T-helper 1 cell treated with Interleukin-12 subunit alpha and Interleukin-12 subunit beta and Interleukin-4 antibody, amounts not matched to agents 30 μg/mL and 1 μg/mL, for 36 hours (primary cell): Measurements from ENCODE around the gene BOK.
A peak's percentile ranks its signal among the peaks of the same experiment; 100 is the strongest.
"Not testable (repeated sequence)": the region's sequence is repeated elsewhere in the genome, so short reads cannot be mapped to it uniquely, and the experiment has no call there.

ENCODE experiments used
- H3K27ac Mint-ChIP-seq: one replicate; pipeline ENCODE4 v1.8.0; 2021; ENCODE audit warnings: mild to moderate bottlenecking, mixed read lengths
- H3K27me3 Mint-ChIP-seq: one replicate; pipeline ENCODE4 v1.8.0; 2021; ENCODE audit warnings: low read depth, mixed read lengths
- H3K36me3 Mint-ChIP-seq: one replicate; pipeline ENCODE4 v1.8.0; 2021; ENCODE audit warnings: low read depth, mixed read lengths
- H3K4me1 Mint-ChIP-seq: one replicate; pipeline ENCODE4 v1.8.0; 2021; ENCODE audit warnings: low read depth, mixed read lengths
- H3K4me3 Mint-ChIP-seq: one replicate; pipeline ENCODE4 v1.8.0; 2021; ENCODE audit warnings: mild to moderate bottlenecking, moderate library complexity, mixed read lengths
- H3K9me3 Mint-ChIP-seq: one replicate; pipeline ENCODE4 v1.8.0; 2021; ENCODE audit warnings: mixed read lengths

Gene BOK, protein sequence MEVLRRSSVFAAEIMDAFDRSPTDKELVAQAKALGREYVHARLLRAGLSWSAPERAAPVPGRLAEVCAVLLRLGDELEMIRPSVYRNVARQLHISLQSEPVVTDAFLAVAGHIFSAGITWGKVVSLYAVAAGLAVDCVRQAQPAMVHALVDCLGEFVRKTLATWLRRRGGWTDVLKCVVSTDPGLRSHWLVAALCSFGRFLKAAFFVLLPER

DNA sequence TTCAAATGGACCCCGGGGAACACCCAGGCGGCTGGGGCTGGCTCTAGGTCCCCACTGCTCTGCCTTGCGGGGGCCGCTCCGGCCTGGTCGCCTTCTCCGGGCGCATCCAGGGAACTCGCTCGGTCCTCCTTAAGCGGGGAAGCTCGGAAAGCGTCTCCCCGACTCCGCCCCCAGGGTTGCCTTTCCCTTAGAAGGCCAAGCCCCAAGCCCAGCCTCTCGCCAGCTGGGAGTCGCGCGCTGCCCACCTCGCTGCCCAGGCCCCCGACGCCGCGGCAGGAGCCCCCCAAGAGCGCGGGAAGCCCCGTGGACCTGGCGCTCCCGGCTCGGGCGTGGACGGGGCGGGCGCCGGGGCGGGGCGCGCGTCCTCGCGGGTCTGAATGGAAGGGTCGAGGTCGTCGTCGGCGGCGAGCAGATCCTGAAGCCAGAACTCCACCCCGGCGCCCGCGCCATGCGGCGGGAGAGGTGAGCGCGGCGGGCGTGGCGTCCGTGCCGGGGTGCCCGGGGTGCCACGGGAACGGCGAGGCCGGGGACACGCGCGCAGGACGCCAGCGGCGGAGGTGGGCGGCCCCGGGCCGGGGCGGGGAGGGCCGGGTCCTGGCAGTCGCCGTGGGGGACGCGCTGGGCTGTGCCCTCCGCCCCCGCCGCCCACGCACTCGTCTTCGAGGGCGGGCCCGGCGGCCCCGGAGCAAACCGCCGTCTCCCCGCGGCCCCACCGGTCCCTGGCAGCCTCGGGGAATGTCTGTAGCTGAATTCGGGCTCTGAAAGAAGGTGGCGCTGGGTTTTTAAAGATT lies at the start of gene BOK:
Gene BOK, plus strand, starts transcription at position 214 of the 791 bp plus-strand sequence. CDS start 739 bp downstream, outside the sequence.
- Mint-ChIP-seq H3K9me3 (no peaks in the 10 kb centered on the region), H3K4me3 (peak within 1 kb of the TSS; percentile 58), H3K36me3 (no peaks in the 10 kb centered on the region), H3K4me1 (peaks cover 9% of the 10 kb centered on the region), H3K27ac (no peak within 1 kb of the TSS), H3K27me3 (peaks cover 39% of the 10 kb centered on the region)

DNA sequence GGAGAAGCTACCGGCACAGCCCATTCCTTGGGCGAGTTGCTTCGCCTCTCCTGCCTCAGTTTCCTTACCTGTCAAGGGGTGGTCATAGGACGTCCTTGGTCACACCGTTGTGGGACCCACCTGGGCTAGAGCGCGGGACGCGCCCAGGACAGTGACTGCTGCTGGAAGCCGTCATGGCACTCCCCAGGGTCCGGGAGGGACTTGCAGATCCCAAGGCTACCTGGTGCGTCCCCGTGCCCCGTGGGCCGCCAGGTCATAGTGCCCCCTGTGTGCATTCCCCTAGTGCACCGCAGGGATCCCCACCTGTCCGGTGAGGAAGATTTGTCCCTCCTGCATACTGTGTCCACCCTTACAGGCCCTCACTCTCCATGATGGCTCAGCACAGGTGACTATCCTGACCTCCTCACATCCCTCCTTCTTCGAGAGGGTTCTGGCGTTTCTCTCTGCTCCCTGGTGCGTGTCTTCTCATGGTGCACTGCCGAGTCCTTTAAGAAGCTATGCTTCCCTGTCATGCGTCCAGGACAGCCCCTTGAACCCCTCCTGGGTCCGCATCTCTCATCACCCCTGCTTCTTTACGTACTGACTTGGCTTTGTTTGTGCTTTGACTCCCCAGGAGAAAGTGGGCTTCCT lies 49.3 kb upstream of the BOK start:
- Mint-ChIP-seq H3K9me3 (no peaks in the 10 kb centered on the region), H3K4me1 (peaks cover 10% of the 10 kb centered on the region), H3K4me3 (peak overlapping the region; percentile 80), H3K36me3 (no peaks in the 10 kb centered on the region), H3K27ac (peak overlapping the region; percentile 69), H3K27me3 (peaks cover 10% of the 10 kb centered on the region)

DNA sequence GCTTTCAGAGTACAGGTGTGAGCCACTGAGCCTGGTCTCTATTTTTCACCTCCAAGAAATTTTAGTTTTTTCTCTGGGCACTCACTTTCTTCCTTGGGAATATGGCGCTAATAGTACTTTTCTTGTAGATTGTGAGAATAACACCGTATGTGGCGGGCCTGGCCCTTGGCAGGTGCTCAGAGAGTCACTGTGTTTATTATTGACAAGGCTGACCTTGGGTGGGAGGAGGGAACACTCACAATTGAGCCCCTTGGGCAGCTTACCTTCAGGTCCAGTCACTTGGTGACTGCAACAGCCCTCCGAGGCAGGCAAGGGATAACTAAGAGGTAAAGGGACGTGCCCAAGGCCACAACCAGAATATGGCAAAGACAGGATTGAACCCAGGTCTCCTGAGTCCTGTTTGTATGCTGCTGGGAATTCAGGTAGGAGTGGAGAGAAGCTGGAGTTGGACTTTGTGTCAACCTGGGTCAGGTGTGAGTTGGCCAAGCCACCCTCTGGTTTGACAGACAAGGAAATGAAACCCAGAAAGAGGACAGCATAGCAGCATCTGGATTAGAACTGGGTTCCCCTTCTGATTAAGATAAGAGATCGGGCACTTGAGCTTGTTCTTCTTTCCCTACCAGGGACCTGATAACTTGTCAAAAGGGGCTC lies 47.3 kb upstream of the BOK start:
- no peak overlapping the region for H3K27ac Mint-ChIP-seq
- no peaks in the 10 kb centered on the region for H3K36me3 Mint-ChIP-seq
- H3K9me3 Mint-ChIP-seq: no peaks in the 10 kb centered on the region
- H3K4me1 Mint-ChIP-seq: peaks cover 27% of the 10 kb centered on the region
- peaks cover 10% of the 10 kb centered on the region for H3K27me3 Mint-ChIP-seq
- no peak overlapping the region for H3K4me3 Mint-ChIP-seq

DNA sequence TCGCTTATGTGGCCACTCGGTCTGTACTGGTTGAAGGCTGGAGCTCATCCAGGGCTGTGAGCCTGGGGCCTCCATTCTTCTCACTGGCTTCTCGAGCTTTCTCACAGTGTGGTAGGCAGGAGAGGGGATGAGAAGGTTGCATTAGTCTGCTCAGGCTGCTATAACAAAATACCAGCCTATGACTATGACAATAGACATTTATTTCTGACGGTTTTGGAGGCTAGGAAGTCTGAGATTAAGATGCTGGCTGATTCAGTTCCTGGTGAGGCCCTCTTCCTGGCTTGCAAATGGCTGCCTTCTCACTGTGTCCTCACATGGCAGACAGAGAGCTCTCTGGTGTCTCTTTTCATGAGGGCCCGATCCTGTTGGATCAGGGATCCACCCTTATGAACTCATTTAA lies 44.0 kb upstream of the BOK start:
- Mint-ChIP-seq H3K9me3 (peaks cover 7% of the 10 kb centered on the region), H3K27ac (no peak overlapping the region), H3K36me3 (peaks cover 2% of the 10 kb centered on the region), H3K27me3 (peaks cover 10% of the 10 kb centered on the region), H3K4me1 (peaks cover 27% of the 10 kb centered on the region), H3K4me3 (no peak overlapping the region)

DNA sequence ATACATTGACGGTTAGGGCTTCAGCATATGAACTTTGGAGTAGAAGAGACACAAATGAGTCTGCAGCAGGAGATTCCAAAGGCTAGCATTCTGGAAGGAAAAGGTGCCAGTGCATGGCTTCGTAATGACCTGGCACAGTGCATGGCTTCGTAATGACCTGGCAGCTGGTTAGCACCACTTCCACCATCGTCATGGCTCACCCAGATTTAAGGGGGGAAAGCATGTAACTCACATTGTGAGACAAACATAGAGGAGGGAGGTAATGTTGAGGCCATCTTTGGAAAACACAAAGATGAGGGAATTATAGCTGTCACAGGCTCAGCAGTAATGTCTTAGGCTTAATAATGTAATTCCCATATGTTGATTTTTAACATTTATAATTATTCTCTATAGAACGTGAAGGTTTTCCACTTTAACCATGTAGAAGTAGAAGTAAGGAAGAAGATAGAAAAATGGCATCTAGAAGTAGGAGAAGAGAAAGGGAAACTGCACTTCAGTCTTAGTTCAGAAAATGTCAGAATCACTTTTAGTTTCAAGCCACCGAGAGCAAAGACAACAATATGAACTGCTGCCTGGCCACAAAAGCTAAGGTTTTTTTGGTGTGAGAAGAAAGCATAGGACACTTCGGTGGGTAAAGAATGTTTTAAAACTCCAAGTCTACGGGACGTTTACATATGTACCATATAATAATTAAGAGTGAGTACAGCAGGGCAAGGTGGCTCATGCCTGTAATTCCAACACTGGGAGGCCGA lies 43.4 kb upstream of the BOK start:
- Mint-ChIP-seq H3K27ac (peak overlapping the region; percentile 73), H3K4me1 (peaks cover 26% of the 10 kb centered on the region), H3K36me3 (peaks cover 2% of the 10 kb centered on the region), H3K4me3 (no peak overlapping the region), H3K9me3 (peaks cover 7% of the 10 kb centered on the region), H3K27me3 (peaks cover 10% of the 10 kb centered on the region)

DNA sequence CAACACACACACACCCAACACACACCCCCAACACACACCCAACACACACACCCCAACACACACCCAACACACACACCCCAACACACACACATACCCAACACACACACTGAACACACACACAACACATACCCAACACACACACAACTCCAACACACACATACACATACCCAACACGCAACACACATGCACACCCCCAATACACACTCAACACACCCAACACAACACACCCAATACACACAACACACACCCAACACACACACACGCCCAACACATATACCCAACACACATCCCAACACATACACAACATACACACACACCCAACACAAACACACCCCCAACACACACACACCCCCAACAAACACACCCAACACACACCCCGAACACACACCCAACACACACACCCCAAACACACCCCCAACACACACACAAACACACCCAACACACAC lies 42.0 kb upstream of the BOK start:
- Mint-ChIP-seq H3K36me3 (peaks cover 2% of the 10 kb centered on the region), H3K4me3 (peak overlapping the region; percentile 26), H3K4me1 (peaks cover 26% of the 10 kb centered on the region), H3K9me3 (peaks cover 7% of the 10 kb centered on the region), H3K27ac (no peak overlapping the region), H3K27me3 (peaks cover 10% of the 10 kb centered on the region)

DNA sequence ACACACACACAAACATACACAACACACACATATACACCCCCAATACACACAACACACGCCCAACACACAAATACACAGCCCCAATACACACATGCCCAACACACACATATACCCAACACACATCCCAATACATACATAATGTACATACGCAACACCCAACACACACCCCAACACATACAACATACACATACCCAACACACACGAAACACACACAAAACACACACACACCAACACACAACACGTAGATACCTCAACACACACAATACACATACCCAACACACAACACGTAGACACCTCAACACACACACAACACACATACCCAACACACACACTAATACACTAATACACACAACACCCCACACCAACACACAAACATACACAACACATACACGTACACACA lies 41.2 kb upstream of the BOK start:
- H3K4me1 Mint-ChIP-seq: peaks cover 26% of the 10 kb centered on the region
- H3K27ac Mint-ChIP-seq: no peak overlapping the region
- H3K27me3 Mint-ChIP-seq: peaks cover 6% of the 10 kb centered on the region
- peaks cover 7% of the 10 kb centered on the region for H3K9me3 Mint-ChIP-seq
- peaks cover 2% of the 10 kb centered on the region for H3K36me3 Mint-ChIP-seq
- no peak overlapping the region for H3K4me3 Mint-ChIP-seq

DNA sequence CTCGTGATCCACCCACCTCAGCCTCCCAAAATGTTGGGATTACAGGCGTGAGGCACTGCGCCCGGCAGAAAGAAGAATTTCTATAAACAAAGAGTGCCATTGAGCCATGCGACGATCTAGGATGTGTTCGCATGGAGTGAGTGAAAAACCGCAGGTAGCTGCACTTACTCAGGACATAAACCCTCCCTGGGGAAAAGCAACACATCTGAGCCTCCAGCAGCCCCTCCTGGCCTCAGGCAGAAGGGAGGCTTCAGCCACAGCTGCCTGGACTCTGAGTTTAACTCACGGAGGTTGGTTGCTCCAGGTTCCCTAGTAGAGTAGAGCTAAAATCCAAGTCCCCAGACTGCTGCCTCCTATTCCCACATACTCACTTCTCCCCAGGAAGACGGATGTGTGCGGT lies 38.9 kb upstream of the BOK start:
- Mint-ChIP-seq H3K4me3 (no peak overlapping the region), H3K4me1 (peaks cover 25% of the 10 kb centered on the region), H3K9me3 (peaks cover 7% of the 10 kb centered on the region), H3K36me3 (peaks cover 2% of the 10 kb centered on the region), H3K27me3 (peaks cover 5% of the 10 kb centered on the region), H3K27ac (no peak overlapping the region)

DNA sequence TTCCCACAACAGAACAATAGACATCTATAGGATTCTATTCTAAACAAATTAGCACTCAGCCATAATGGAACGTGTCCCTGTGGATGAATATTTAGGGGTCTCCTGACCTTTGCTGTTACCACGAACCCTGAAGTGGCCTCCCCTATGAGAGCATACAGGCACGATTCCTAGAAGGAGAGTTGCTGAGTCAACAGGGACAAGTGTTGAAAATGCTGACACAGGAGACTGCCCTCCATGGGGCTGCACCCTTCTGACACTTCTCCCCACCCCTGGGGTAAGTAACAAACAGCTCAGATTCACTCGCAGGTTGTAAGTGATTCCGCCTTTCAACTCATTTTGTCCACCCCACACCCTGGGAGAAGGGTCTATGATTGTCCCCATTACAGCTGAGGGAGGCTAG lies 36.1 kb upstream of the BOK start:
- Mint-ChIP-seq H3K36me3 (no peaks in the 10 kb centered on the region), H3K27me3 (peaks cover 5% of the 10 kb centered on the region), H3K27ac (no peak overlapping the region), H3K9me3 (peaks cover 2% of the 10 kb centered on the region), H3K4me3 (no peak overlapping the region), H3K4me1 (peaks cover 1% of the 10 kb centered on the region)

DNA sequence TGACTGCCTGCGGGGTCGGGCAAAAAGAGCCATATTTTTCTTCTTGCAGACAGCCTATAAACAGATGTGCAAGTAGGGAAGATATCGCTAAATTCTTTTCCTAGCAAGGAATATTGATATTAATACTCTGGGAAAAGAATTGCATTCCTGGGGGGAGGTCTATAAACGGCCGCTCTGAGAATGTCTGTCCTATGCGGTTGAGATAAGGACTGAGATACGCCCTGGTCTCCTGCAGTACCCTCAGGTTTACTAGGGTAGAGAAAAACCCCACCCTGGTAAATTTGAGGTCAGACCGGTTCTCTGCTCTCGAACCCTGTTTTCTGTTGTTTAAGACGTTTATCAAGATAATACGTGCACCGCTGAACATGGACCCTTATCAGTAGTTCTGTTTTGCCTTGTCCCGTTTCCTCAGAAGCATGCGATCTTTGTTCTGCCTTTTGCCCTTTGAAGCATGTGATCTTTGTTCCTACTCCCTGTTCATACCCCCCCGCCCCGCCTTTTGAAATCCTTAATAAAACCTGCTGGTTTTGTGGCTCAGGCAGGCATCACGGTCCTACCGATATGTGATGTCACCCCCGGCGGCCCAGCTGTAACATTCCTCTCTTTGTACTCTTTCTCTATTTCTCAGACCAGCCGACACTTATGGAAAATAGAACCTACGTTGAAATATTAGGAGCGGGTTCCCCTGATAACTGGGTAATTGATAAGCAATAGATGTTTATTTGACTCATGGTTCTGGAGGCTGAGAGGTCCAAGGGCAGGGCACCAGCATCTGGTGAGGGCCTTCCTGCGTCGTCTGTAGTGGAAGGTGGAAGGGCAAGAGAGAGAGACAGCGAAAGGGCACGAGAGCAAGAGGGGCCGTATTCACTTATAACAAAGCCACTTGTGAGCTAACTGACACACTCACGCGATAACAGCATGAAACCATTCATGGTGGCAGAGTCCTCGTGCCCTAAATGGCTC lies 32.4 kb upstream of the BOK start:
- H3K4me1 Mint-ChIP-seq, H3K36me3 Mint-ChIP-seq, H3K27ac Mint-ChIP-seq, H3K4me3 Mint-ChIP-seq, H3K27me3 Mint-ChIP-seq, H3K9me3 Mint-ChIP-seq: not testable (repeated sequence)

DNA sequence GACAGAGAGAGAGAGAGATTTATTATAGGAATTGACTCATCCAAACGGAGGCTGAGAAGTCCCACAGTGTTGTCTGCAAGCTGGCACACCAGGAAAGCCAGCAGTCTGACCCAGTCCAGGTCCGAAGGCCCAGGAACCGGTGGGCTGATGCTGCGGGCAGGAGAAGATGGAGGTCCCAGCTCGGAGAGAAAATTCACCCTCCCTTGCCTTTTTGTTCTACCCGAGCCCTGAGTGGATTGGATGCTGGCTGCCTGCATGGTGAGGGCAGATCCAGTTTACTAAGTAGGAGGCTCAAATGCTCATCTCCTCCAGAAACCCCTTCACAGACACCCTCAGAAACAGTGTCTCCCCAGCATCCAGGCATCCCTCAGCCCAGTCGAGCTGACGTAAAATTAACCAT lies 28.0 kb upstream of the BOK start:
- no peaks in the 10 kb centered on the region for H3K27me3 Mint-ChIP-seq
- H3K36me3 Mint-ChIP-seq: no peaks in the 10 kb centered on the region
- H3K4me3 Mint-ChIP-seq: no peak overlapping the region
- no peak overlapping the region for H3K27ac Mint-ChIP-seq
- no peaks in the 10 kb centered on the region for H3K9me3 Mint-ChIP-seq
- no peaks in the 10 kb centered on the region for H3K4me1 Mint-ChIP-seq

DNA sequence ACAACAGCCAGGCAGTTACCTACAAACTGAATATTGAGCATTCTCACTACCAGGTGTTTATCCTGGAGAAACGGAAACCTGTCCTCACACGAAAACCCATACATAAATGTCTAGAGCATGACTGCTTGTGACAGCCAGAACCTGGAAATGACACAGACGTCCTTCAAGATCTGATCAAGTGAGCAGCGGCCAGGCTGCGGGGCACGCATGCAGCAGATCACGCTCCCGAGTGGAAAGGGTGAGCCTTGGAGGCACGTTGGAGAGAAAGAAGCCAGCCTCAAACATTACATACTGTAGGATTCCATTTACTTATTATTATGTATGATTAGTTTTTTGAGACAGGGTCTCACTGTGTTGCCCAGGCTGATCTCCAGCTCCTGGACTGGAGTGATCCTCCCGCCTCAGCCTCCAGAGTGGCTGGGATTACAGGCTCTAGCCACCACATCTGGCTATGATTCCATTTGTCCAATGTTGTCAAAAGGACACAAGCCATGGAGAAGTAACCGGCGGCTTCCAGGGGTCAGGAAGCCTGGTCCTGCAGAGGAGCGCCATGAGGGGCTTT lies 27.3 kb upstream of the BOK start:
- H3K4me1 Mint-ChIP-seq: no peaks in the 10 kb centered on the region
- H3K9me3 Mint-ChIP-seq: no peaks in the 10 kb centered on the region
- H3K4me3 Mint-ChIP-seq: no peak overlapping the region
- H3K27ac Mint-ChIP-seq: no peak overlapping the region
- no peaks in the 10 kb centered on the region for H3K27me3 Mint-ChIP-seq
- H3K36me3 Mint-ChIP-seq: no peaks in the 10 kb centered on the region

DNA sequence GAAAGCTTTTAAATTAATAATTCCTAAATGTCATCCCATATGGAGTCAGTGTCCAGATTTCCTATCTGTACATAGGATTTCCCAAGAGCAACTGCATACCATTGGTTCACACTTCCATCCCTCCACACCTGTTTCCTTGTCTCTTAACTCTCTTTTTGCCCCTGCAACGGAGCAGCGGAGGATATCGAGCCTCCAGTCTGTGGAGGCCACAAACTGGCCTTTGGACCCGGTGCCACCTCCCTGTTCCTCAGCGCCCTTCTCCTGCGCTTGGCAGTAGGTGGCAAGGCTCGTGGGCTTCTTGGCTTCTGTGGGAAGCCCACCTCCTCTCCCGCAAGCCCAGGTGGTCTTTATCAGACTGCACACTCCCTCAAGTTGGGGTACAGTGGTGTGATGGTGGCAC lies 26.4 kb upstream of the BOK start:
- Mint-ChIP-seq H3K27me3 (no peaks in the 10 kb centered on the region), H3K4me3 (no peak overlapping the region), H3K4me1 (no peaks in the 10 kb centered on the region), H3K36me3 (no peaks in the 10 kb centered on the region), H3K27ac (no peak overlapping the region), H3K9me3 (no peaks in the 10 kb centered on the region)
